Measurements from ENCODE around the gene MTOR. TPM values are rescaled to one million over a fixed set of nuclear protein-coding genes. Genes with fewer than 3 reads are reported as not detected.
"Not testable (repeated sequence)": the region's sequence is repeated elsewhere in the genome, so short reads cannot be mapped to it uniquely, and the experiment has no call there.

The MTOR gene
- total RNA-seq, 1 donor from 2014 or later, result 32.3 TPM

GRCh38 chr1:11168731-11169130, 93.6 kb downstream of the MTOR start:
- no peaks in the 10 kb centered on the region for H3K4me1 ChIP-seq
- peaks cover 8% of the 10 kb centered on the region for H3K36me3 ChIP-seq
- H3K27me3 ChIP-seq, result no peaks in the 10 kb centered on the region
- TF ChIP-seq CTCF (IDR thresholded peaks at IDR 0.05), result no peak
- DNase-seq (no peak), ATAC-seq (no peak)
- no peak overlapping the region for H3K4me3 ChIP-seq
- intact Hi-C loops (cut with DNase I), result no loop called here
- no peak overlapping the region for H3K27ac ChIP-seq
- H3K9me3 ChIP-seq, result no peaks in the 10 kb centered on the region

GRCh38 chr1:11166744-11167143, 95.6 kb downstream of the MTOR start:
- not testable (repeated sequence) for ATAC-seq, DNase-seq

GRCh38 chr1:11162752-11163151, 99.6 kb downstream of the MTOR start:
- DNase-seq; ATAC-seq; H3K4me3 ChIP-seq; H3K4me1 ChIP-seq; H3K36me3 ChIP-seq; H3K27me3 ChIP-seq; H3K9me3 ChIP-seq; intact Hi-C loops (cut with DNase I); H3K27ac ChIP-seq: not testable (repeated sequence)

More at GRCh38 chr1:11166744-11167143, 95.6 kb downstream of the MTOR start:
- H3K27me3 ChIP-seq; H3K4me1 ChIP-seq; H3K9me3 ChIP-seq; intact Hi-C loops (cut with DNase I); H3K27ac ChIP-seq; H3K36me3 ChIP-seq; H3K4me3 ChIP-seq: not testable (repeated sequence)

- DNase-seq, result no peak
- Histone ChIP-seq H3K27ac (no peak overlapping the region), H3K4me3 (no peak overlapping the region), H3K9me3 (no peaks in the 10 kb centered on the region), H3K36me3 (peaks cover 22% of the 10 kb centered on the region), H3K4me1 (peaks cover 5% of the 10 kb centered on the region), H3K27me3 (no peaks in the 10 kb centered on the region)
- intact Hi-C loops (cut with DNase I), result no loop called here
- TF ChIP-seq CTCF (IDR thresholded peaks at IDR 0.05), result no peak
- ATAC-seq, result no peak
These were observed 103.5 kb downstream of the MTOR start for GRCh38 chr1:11158720-11159321.

GRCh38 chr1:11158291-11158690, 104.1 kb downstream of the MTOR start:
- Histone ChIP-seq H3K4me1 (peaks cover 5% of the 10 kb centered on the region), H3K9me3 (no peaks in the 10 kb centered on the region), H3K27me3 (no peaks in the 10 kb centered on the region), H3K36me3 (peaks cover 22% of the 10 kb centered on the region), H3K4me3 (no peak overlapping the region), H3K27ac (no peak overlapping the region)
- ATAC-seq, result no peak
- no peak for DNase-seq
- intact Hi-C loops (cut with DNase I), result no loop called here
- TF ChIP-seq CTCF (IDR thresholded peaks at IDR 0.05), result no peak

GRCh38 chr1:11157867-11158266, 104.5 kb downstream of the MTOR start:
- peak; percentile 35 for ATAC-seq

More at GRCh38 chr1:11157867-11158266, 104.5 kb downstream of the MTOR start:
- Histone ChIP-seq H3K4me1 (peaks cover 5% of the 10 kb centered on the region), H3K36me3 (peaks cover 22% of the 10 kb centered on the region), H3K9me3 (no peaks in the 10 kb centered on the region), H3K4me3 (no peak overlapping the region), H3K27ac (no peak overlapping the region), H3K27me3 (no peaks in the 10 kb centered on the region)
- no peak for DNase-seq
- intact Hi-C loops (cut with DNase I), result no loop called here
- TF ChIP-seq CTCF (IDR thresholded peaks at IDR 0.05), result no peak
